Measurements from ENCODE around the gene MRAP2. TPM values are rescaled to one million over a fixed set of nuclear protein-coding genes. Genes with fewer than 3 reads are reported as not detected.

Gene MRAP2
- polyA plus RNA-seq, 1 donor (not counting 4 experiments of a cell fraction or from before 2014, with no cell fraction given) = 3.0 TPM

GRCh38 chr6:84002226-84002625, 31.3 kb upstream of the MRAP2 start:
- dilution Hi-C loops (cut with MboI; ENCODE audit: extremely low pct_ligation_motif_present, low sequenced_read_pairs) = no loop called here
- Histone ChIP-seq H3K9me3 (ENCODE audit: control insufficient read depth, low read depth, low read length) (no peaks in the 10 kb centered on the region), H3K4me2 (ENCODE audit: control insufficient read depth, extremely low read depth, insufficient read depth, low read depth, low read length) (no peak overlapping the region), H3K27me3 (ENCODE audit: control insufficient read depth, extremely low read depth, insufficient read depth, low read length) (no peaks in the 10 kb centered on the region), H3K79me2 (ENCODE audit: control insufficient read depth, insufficient read depth, low read length) (no peaks in the 10 kb centered on the region), H3K9ac (ENCODE audit: control insufficient read depth, extremely low read depth, insufficient read depth, low read length) (no peak overlapping the region), H3K36me3 (ENCODE audit: control insufficient read depth in 2 of 2, extremely low read depth in 1 of 2, insufficient read depth in 2 of 2, low read length in 2 of 2) (no peaks in the 10 kb centered on the region), H2AFZ (ENCODE audit: control insufficient read depth, low read length) (no peak overlapping the region), H3K27ac (ENCODE audit: control insufficient read depth, insufficient read depth, low read length) (no peak overlapping the region), H3K4me1 (ENCODE audit: control insufficient read depth, extremely low read depth, insufficient read depth, low read length) (no peaks in the 10 kb centered on the region), H3K9me1 (ENCODE audit: control insufficient read depth, extremely low read depth, insufficient read depth, low read length) (no peaks in the 10 kb centered on the region), H4K20me1 (ENCODE audit: control insufficient read depth, extremely low read depth, insufficient read depth, low read length) (no peaks in the 10 kb centered on the region), H3K4me3 (ENCODE audit: control insufficient read depth in 2 of 3, extremely low read depth in 1 of 3, insufficient read depth in 2 of 3, low read depth in 1 of 3, low read length in 3 of 3) (no peak overlapping the region)
- DNase-seq (ENCODE audit: low read depth, low spot score) (no peak), FAIRE-seq (no peak)
- TF ChIP-seq CTCF (optimal IDR thresholded peaks at IDR 0.05 in 1 of 3, IDR thresholded peaks at IDR 0.05 in 1 of 3, conservative IDR thresholded peaks at IDR 0.05 in 1 of 3; ENCODE audit: extremely low read depth in 1 of 3, insufficient read depth in 2 of 3, low read length in 3 of 3) (no peak), EZH2 (IDR thresholded peaks at IDR 0.05; ENCODE audit: low read length) (no peak)

- H3K36me3 ChIP-seq (ENCODE audit: control insufficient read depth in 2 of 2, extremely low read depth in 1 of 2, insufficient read depth in 2 of 2, low read length in 2 of 2) = no peaks in the 10 kb centered on the region
- dilution Hi-C loops (cut with MboI; ENCODE audit: extremely low pct_ligation_motif_present, low sequenced_read_pairs) = no loop called here
- FAIRE-seq = no peak
These were observed 30.4 kb upstream of the MRAP2 start for GRCh38 chr6:84003131-84003530.

More at GRCh38 chr6:84003131-84003530, 30.4 kb upstream of the MRAP2 start:
- Histone ChIP-seq H4K20me1 (ENCODE audit: control insufficient read depth, extremely low read depth, insufficient read depth, low read length) (no peaks in the 10 kb centered on the region), H3K9me3 (ENCODE audit: control insufficient read depth, low read depth, low read length) (no peaks in the 10 kb centered on the region), H3K9ac (ENCODE audit: control insufficient read depth, extremely low read depth, insufficient read depth, low read length) (no peak overlapping the region), H3K4me2 (ENCODE audit: control insufficient read depth, extremely low read depth, insufficient read depth, low read depth, low read length) (no peak overlapping the region), H3K27ac (ENCODE audit: control insufficient read depth, insufficient read depth, low read length) (no peak overlapping the region), H3K4me1 (ENCODE audit: control insufficient read depth, extremely low read depth, insufficient read depth, low read length) (no peaks in the 10 kb centered on the region), H3K9me1 (ENCODE audit: control insufficient read depth, extremely low read depth, insufficient read depth, low read length) (no peaks in the 10 kb centered on the region), H3K79me2 (ENCODE audit: control insufficient read depth, insufficient read depth, low read length) (no peaks in the 10 kb centered on the region), H3K4me3 (ENCODE audit: control insufficient read depth in 2 of 3, extremely low read depth in 1 of 3, insufficient read depth in 2 of 3, low read depth in 1 of 3, low read length in 3 of 3) (no peak overlapping the region), H2AFZ (ENCODE audit: control insufficient read depth, low read length) (no peak overlapping the region), H3K27me3 (ENCODE audit: control insufficient read depth, extremely low read depth, insufficient read depth, low read length) (no peaks in the 10 kb centered on the region)
- TF ChIP-seq CTCF (optimal IDR thresholded peaks at IDR 0.05 in 1 of 3, IDR thresholded peaks at IDR 0.05 in 1 of 3, conservative IDR thresholded peaks at IDR 0.05 in 1 of 3; ENCODE audit: extremely low read depth in 1 of 3, insufficient read depth in 2 of 3, low read length in 3 of 3) (no peak), EZH2 (IDR thresholded peaks at IDR 0.05; ENCODE audit: low read length) (no peak)
- DNase-seq (ENCODE audit: low read depth, low spot score) = no peak
